ENCODE measurements around the gene GRID1.

The GRID1 gene

GRCh38 chr10:86013568-86013967 is 353.0 kb downstream of the GRID1 start:
- no peak for DNase-seq

GRCh38 chr10:86007171-86007570 is 359.4 kb downstream of the GRID1 start:
- DNase-seq, result no peak

GRCh38 chr10:86004337-86004736 is 362.3 kb downstream of the GRID1 start:
- no peak for DNase-seq

GRCh38 chr10:86003201-86003621 is 363.4 kb downstream of the GRID1 start:
- no peak for DNase-seq

- no peak for DNase-seq
These were observed 365.1 kb downstream of the GRID1 start for GRCh38 chr10:86001521-86001920.

- DNase-seq, result no peak
These were observed 369.1 kb downstream of the GRID1 start for GRCh38 chr10:85997544-85997943.

- DNase-seq, result no peak
These were observed 370.8 kb downstream of the GRID1 start for GRCh38 chr10:85995791-85996190.

- DNase-seq, result no peak
These were observed 372.6 kb downstream of the GRID1 start for GRCh38 chr10:85993840-85994507.

GRCh38 chr10:85993140-85993539 is 373.5 kb downstream of the GRID1 start:
- no peak for DNase-seq

- no peak for DNase-seq
These were observed 374.3 kb downstream of the GRID1 start for GRCh38 chr10:85992324-85992723.

GRCh38 chr10:85986777-85987176 is 379.8 kb downstream of the GRID1 start:
- no peak for DNase-seq

GRCh38 chr10:85983051-85983450 is 383.5 kb downstream of the GRID1 start:
- DNase-seq, result no peak

- no peak for DNase-seq
These were observed 387.0 kb downstream of the GRID1 start for GRCh38 chr10:85979598-85979997.

- no peak for DNase-seq
These were observed 387.8 kb downstream of the GRID1 start for GRCh38 chr10:85978566-85979358.

GRCh38 chr10:85977642-85978041 is 389.0 kb downstream of the GRID1 start:
- no peak for DNase-seq

- DNase-seq, result no peak
These were observed 390.3 kb downstream of the GRID1 start for GRCh38 chr10:85976267-85976793.

- DNase-seq, result no peak
These were observed 395.1 kb downstream of the GRID1 start for GRCh38 chr10:85971494-85971893.

- DNase-seq, result no peak
These were observed 399.0 kb downstream of the GRID1 start for GRCh38 chr10:85967594-85967993.

GRCh38 chr10:85961479-85962067 is 405.0 kb downstream of the GRID1 start:
- DNase-seq, result no peak

GRCh38 chr10:85961073-85961472 is 405.5 kb downstream of the GRID1 start:
- DNase-seq, result no peak

GRCh38 chr10:85959239-85959638 is 407.4 kb downstream of the GRID1 start:
- DNase-seq, result no peak

GRCh38 chr10:85950921-85951320 is 415.7 kb downstream of the GRID1 start:
- no peak for DNase-seq

- no peak for DNase-seq
These were observed 419.8 kb downstream of the GRID1 start for GRCh38 chr10:85946713-85947326.
